SU-DHL-6 (cell line): ENCODE results near the gene MED10.

Source experiments
- EZH2phosphoT487 ChIP-seq: fragments of 200-600 bp; sonication (generic), shearing (Covaris generic); conservative IDR thresholded peaks from 2 replicates; pipeline ENCODE4 v1.6.1; 2018; ENCODE audit warnings: mild to moderate bottlenecking, antibody characterized with exemption, low read length, moderate library complexity, mixed read lengths
- TF ChIP-seq, protein P1 (sequence below): fragments of 200-600 bp; sonication (generic); IDR thresholded peaks from one replicate; pipeline ENCODE4 v1.5.1; 2017; ENCODE audit warnings: antibody characterized with exemption, mild to moderate bottlenecking, low read length, moderate library complexity; ENCODE audit not compliant: insufficient read depth, poor library complexity, severe bottlenecking

DNA sequence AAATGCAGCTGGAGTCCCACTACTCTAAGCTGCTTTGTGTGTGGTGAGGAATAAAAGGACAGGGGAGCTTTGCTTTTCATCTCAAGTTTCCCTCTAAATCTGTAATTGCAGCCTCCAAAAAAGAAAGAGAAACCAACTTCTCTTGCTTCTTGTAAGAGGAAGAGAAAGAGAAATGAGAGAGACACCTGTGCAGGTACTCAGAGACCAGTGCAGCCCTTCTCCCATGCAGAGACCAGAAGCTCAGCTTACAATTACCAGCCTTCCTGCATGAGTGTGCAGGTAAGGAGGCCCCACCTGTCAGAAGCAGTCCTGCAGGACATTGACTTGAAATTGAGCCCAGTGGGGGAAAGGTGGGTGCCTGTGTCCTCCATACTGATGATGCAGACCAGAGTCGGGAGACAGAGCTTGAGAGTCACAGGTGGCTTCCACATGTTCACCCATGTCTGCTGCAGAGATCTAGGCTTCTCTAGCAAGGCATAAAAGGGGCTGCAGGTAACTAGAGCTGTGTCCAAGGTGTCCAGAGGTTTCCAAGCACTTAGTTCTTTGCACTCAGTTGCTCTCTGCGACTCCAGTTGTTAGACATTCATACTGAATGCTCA lies 15.3 kb upstream of the MED10 start:
- TF ChIP-seq, protein P1, sequence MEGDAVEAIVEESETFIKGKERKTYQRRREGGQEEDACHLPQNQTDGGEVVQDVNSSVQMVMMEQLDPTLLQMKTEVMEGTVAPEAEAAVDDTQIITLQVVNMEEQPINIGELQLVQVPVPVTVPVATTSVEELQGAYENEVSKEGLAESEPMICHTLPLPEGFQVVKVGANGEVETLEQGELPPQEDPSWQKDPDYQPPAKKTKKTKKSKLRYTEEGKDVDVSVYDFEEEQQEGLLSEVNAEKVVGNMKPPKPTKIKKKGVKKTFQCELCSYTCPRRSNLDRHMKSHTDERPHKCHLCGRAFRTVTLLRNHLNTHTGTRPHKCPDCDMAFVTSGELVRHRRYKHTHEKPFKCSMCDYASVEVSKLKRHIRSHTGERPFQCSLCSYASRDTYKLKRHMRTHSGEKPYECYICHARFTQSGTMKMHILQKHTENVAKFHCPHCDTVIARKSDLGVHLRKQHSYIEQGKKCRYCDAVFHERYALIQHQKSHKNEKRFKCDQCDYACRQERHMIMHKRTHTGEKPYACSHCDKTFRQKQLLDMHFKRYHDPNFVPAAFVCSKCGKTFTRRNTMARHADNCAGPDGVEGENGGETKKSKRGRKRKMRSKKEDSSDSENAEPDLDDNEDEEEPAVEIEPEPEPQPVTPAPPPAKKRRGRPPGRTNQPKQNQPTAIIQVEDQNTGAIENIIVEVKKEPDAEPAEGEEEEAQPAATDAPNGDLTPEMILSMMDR = no peak
- no peak for TF ChIP-seq EZH2phosphoT487
